H1 (cell line): Measurements from ENCODE around the gene BCAS3. TPM values are rescaled to one million over a fixed set of nuclear protein-coding genes. Genes with fewer than 3 reads are reported as not detected.

Experiments used
- CEBPB ChIP-seq: IDR thresholded peaks from 2 replicates; pipeline ENCODE4 v1.6.1; 2012; ENCODE audit warnings: low read depth, low read length
- KDM1A ChIP-seq: fragments of 200-600, 300-600 bp; sonication (generic); IDR thresholded peaks from 2 replicates; pipeline ENCODE4 v1.7.1; 2016; ENCODE audit warnings: mild to moderate bottlenecking, low read length, borderline replicate concordance
- POU5F1 ChIP-seq: IDR thresholded peaks from 2 replicates; pipeline ENCODE4 v1.6.1; 2011; ENCODE audit warnings: low read depth, mild to moderate bottlenecking, low read length, moderate library complexity
- SIN3A ChIP-seq, 2 experiments: IDR thresholded peaks in 1 of 2; conservative IDR thresholded peaks in 1 of 2; 2 replicates each; pipeline ENCODE4 v1.6.1; 2011 to 2012; ENCODE audit warnings: low read length in 2 of 2, improper control_type of control experiment in 1 of 2, low read depth in 1 of 2, mild to moderate bottlenecking in 1 of 2
- SP1 ChIP-seq: IDR thresholded peaks from 2 replicates; pipeline ENCODE4 v1.6.1; 2011; ENCODE audit warnings: low read depth, low read length
- polyA plus RNA-seq, 7 experiments: library from polyadenylated mRNA; depleted of rRNA in 3 of 7; stranded (reverse) in 5 of 7; unstranded in 2 of 7; fragments of >200 nt in 5 of 7; fragments of 200-250 nt in 2 of 7; gene quantifications; 1 replicate in 5 of 7; 2 replicates in 1 of 7; 4 replicates in 1 of 7; pipeline versions ENCODE4 v1.2.1 to v1.2.3, GENCODE V29; 2011 to 2013; ENCODE audit warnings: missing spikeins in 2 of 7, mixed read lengths in 2 of 7
- total RNA-seq: library from RNA; stranded (reverse); fragmentation: NEBNext Ultra II Directional; extraction: Animal tissue kit (Norgen Biotek cat#: 25700); gene quantifications from 2 replicates; pipeline ENCODE4 v1.2.1, GENCODE V29; 2021

BCAS3 gene
- total and polyA plus RNA-seq, 2 of the 8 experiments (the other 6 are each of a cell fraction or from before 2014, with no cell fraction given), result 9.9 to 13.3 TPM

DNA sequence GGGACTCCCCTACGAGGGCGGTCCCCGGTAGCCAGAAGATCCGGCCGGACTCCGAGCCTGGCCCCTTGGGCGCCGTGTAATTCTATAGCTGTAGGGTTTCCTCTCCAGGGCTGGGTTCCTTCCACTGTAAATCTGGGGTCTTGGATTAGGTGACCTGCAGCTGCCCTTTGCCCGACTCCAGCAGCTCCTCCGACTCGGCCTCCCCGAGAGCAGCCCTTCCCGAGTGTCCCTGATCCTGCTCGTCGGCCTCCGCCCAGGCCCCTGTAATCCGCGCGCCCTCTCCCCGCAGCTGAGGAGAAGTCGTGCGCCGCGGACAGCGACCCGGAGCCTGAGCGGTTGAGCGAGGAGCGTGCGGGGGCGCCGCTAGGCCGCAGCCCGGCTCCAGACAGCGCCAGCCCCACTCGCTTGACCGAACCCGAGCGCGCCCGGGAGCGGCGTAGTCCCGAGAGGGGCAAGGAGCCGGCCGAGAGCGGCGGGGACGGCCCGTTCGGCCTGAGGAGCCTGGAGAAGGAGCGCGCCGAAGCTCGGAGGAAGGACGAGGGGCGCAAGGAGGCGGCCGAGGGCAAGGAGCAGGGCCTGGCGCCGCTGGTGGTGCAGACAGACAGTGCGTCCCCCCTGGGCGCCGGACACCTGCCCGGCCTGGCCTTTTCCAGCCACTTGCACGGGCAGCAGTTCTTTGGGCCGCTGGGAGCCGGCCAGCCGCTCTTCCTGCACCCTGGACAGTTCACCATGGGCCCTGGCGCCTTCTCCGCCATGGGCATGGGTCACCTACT, 727.4 kb downstream of the BCAS3 start (continued):
- TF ChIP-seq KDM1A (no peak), SP1 (no peak), SIN3A (conservative IDR thresholded peaks at IDR 0.05 in 1 of 2, IDR thresholded peaks at IDR 0.05 in 1 of 2; ENCODE audit: low read depth in 1 of 2, low read length in 2 of 2) (no peak), POU5F1 (no peak), CEBPB (no peak)
